OCI-LY7 (cell line): ENCODE data around the gene PTBP3. TPM values are rescaled to one million over a fixed set of nuclear protein-coding genes. Genes with fewer than 3 reads are reported as not detected.

Experiments
- BruUV-seq: library from RNA; stranded (reverse); fragments of 400-500 nt; replicated peaks from 2 replicates; lab custom pipeline; 2021; lab: Mats Ljungman, UMichigan
- CTCF ChIA-PET: fragments of 300-600 bp; sonication (Branson Sonifier 250); formaldehyde crosslinking; loops from one replicate; lab custom pipeline; 2022; ENCODE audit warnings: antibody characterized with exemption; ENCODE audit not compliant: unreplicated experiment; lab: Charles Lee
- POLR2A ChIA-PET: fragments of 300-600 bp; sonication (Branson Sonifier 250); formaldehyde crosslinking; loops from one replicate; lab custom pipeline; 2022; ENCODE audit warnings: antibody characterized with exemption; lab: Charles Lee
- DNase-seq: peaks from one replicate; pipeline ENCODE4 v3.0.0-alpha.2; 2015; ENCODE audit warnings: low spot score
- H2AFZ ChIP-seq: fragments of 200-600 bp; sonication (generic), shearing (Covaris generic); 2 replicates; pipeline ENCODE4 v1.6.1; 2014; ENCODE audit warnings: mild to moderate bottlenecking, antibody characterized with exemption, low read length, moderate library complexity
- H3K27ac ChIP-seq: fragments of 200-600 bp; sonication (generic); 2 replicates; pipeline ENCODE4 v1.5.1; 2014; ENCODE audit warnings: mixed run types, low read depth, mild to moderate bottlenecking, moderate library complexity, low read length, inconsistent platforms; ENCODE audit not compliant: poor library complexity, severe bottlenecking
- H3K36me3 ChIP-seq: fragments of 200-600 bp; sonication (generic); 2 replicates; pipeline ENCODE4 v1.6.1; 2014; ENCODE audit warnings: mild to moderate bottlenecking, antibody characterized with exemption, low read length, moderate library complexity, mixed read lengths; ENCODE audit not compliant: insufficient read depth
- H3K4me1 ChIP-seq: fragments of 200-600 bp; sonication (generic); 2 replicates; pipeline ENCODE4 v1.5.1; 2014; ENCODE audit warnings: mild to moderate bottlenecking, low read length; ENCODE audit not compliant: insufficient read depth, poor library complexity, severe bottlenecking
- H3K4me2 ChIP-seq: fragments of 200-600 bp; sonication (generic); 2 replicates; pipeline ENCODE4 v1.6.1; 2014; ENCODE audit warnings: mild to moderate bottlenecking, low read length
- H3K4me3 ChIP-seq: fragments of 200-600 bp; sonication (generic); 2 replicates; pipeline ENCODE4 v1.5.1; 2014; ENCODE audit warnings: mild to moderate bottlenecking, low read depth, low read length; ENCODE audit not compliant: poor library complexity, severe bottlenecking
- H3K79me2 ChIP-seq: fragments of 200-600 bp; sonication (generic); 2 replicates; pipeline ENCODE4 v1.6.1; 2016; ENCODE audit warnings: low read depth, mild to moderate bottlenecking, low read length, moderate library complexity, mixed read lengths; ENCODE audit not compliant: insufficient read depth
- H3K9me2 ChIP-seq: fragments of 200-600 bp; sonication (generic); 2 replicates; pipeline ENCODE4 v1.6.1; 2016; ENCODE audit warnings: mild to moderate bottlenecking, low read length, mixed read lengths; ENCODE audit not compliant: insufficient read depth
- H3K9me3 ChIP-seq: fragments of 200-600 bp; sonication (generic); 2 replicates; pipeline ENCODE4 v1.6.1; 2014; ENCODE audit warnings: mild to moderate bottlenecking, mixed run types, low read length, mixed read lengths
- H4K20me1 ChIP-seq: fragments of 200-600 bp; sonication (generic); 2 replicates; pipeline ENCODE4 v1.6.1; 2014; ENCODE audit warnings: mild to moderate bottlenecking, antibody characterized with exemption, low read length, moderate library complexity, mixed read lengths; ENCODE audit not compliant: insufficient read depth
- EZH2phosphoT487 ChIP-seq: fragments of 200-600 bp; sonication (generic); IDR thresholded peaks from 2 replicates; pipeline ENCODE4 v1.6.1; 2018; ENCODE audit warnings: low read depth, borderline replicate concordance, mild to moderate bottlenecking, mixed run types, antibody characterized with exemption, low read length, moderate library complexity, mixed read lengths
- intact Hi-C: fragments of 100-400 bp; cut with micrococcal nuclease; formaldehyde crosslinking; loops from one replicate; pipeline ENCODE4 v1.10.0; 2022; ENCODE audit not compliant: unreplicated experiment
- total RNA-seq, 2 experiments: library from RNA; depleted of rRNA in 1 of 2; stranded (reverse); fragments of >200 nt in 1 of 2; shearing (Covaris generic) in 1 of 2; gene quantifications; 2 replicates each; pipeline ENCODE4 v1.2.3, GENCODE V29; 2014 to 2022
- TF ChIP-seq, protein P1 (sequence below): fragments of 200-600 bp; sonication (generic); conservative IDR thresholded peaks from 2 replicates; pipeline ENCODE4 v1.5.1; 2014; ENCODE audit warnings: mild to moderate bottlenecking, antibody characterized with exemption, low read length, moderate library complexity, mixed read lengths

Gene PTBP3
- total RNA-seq, 2 experiments from 2014 or later: 38.1 to 98.2 TPM

DNA sequence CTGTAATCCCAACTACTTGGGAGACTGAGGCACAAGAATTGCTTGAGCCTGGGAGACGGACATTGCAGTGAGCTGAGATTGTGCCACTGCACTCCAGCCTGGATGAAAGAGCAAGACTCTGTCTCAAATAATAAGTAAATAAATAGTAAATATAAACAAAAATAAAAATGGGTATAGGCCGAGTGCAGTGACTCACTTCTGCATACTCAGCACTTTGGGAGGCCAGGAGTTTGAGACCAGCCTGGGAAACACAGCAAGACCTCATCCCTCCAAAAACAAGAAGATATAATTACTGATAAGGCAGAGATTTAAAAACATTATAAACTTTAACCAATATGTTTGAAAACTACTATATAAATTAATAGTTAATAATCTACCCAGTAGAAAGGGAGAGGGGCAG, 120.5 kb downstream of the PTBP3 start:
- CTCF ChIA-PET: no interaction called here
- no peaks in the 10 kb centered on the region for H3K9me2 ChIP-seq
- no peaks in the 10 kb centered on the region for H3K4me1 ChIP-seq
- TF ChIP-seq, protein P1, sequence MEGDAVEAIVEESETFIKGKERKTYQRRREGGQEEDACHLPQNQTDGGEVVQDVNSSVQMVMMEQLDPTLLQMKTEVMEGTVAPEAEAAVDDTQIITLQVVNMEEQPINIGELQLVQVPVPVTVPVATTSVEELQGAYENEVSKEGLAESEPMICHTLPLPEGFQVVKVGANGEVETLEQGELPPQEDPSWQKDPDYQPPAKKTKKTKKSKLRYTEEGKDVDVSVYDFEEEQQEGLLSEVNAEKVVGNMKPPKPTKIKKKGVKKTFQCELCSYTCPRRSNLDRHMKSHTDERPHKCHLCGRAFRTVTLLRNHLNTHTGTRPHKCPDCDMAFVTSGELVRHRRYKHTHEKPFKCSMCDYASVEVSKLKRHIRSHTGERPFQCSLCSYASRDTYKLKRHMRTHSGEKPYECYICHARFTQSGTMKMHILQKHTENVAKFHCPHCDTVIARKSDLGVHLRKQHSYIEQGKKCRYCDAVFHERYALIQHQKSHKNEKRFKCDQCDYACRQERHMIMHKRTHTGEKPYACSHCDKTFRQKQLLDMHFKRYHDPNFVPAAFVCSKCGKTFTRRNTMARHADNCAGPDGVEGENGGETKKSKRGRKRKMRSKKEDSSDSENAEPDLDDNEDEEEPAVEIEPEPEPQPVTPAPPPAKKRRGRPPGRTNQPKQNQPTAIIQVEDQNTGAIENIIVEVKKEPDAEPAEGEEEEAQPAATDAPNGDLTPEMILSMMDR: no peak
- TF ChIP-seq EZH2phosphoT487: no peak
- H4K20me1 ChIP-seq: no peaks in the 10 kb centered on the region
- peaks cover 34% of the 10 kb centered on the region for H3K36me3 ChIP-seq
- DNase-seq: no peak
- no peaks in the 10 kb centered on the region for H3K79me2 ChIP-seq
- no peak overlapping the region for H3K27ac ChIP-seq
- no peak overlapping the region for H3K4me3 ChIP-seq
- peaks cover 5% of the 10 kb centered on the region for H3K9me3 ChIP-seq
- POLR2A ChIA-PET: interaction anchor here (0.7 to 1.6 kb wide), 2 partner anchors 13 to 18 kb away, joined by 4 read pairs; no protein-coding TSS in a partner anchor
- no peak overlapping the region for H3K4me2 ChIP-seq
- no peak overlapping the region for H2AFZ ChIP-seq
- intact Hi-C loops: no loop called here
- BruUV-seq: no TSS peak

DNA sequence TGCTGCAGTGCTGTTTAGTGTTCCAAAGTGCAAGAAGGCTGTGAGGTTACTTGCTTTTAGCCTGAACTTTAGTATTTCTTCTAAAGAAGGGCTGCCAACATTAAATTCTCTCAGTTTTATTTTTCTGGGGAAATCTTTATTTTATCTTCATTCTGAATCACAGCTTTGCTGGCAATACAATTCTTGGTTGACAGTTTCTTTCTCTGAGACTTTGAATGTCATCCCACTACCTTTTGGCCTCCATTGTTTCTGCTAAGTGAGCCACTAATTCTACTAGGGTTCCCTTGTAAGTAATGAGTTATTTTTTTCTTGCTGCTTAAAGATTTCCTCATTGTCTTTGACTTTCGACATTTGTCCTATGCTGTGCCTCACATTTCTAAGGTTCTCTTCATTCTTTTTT, 126.0 kb downstream of the PTBP3 start:
- no TSS peak for BruUV-seq
- Histone ChIP-seq H3K9me3 (peaks cover 10% of the 10 kb centered on the region), H2AFZ (no peak overlapping the region), H3K4me2 (no peak overlapping the region), H3K4me3 (no peak overlapping the region), H3K79me2 (no peaks in the 10 kb centered on the region), H3K27ac (no peak overlapping the region), H4K20me1 (no peaks in the 10 kb centered on the region), H3K36me3 (peaks cover 33% of the 10 kb centered on the region), H3K4me1 (no peaks in the 10 kb centered on the region), H3K9me2 (no peaks in the 10 kb centered on the region)
- TF ChIP-seq, protein P1: no peak
- no peak for TF ChIP-seq EZH2phosphoT487
- no peak for DNase-seq
- intact Hi-C loops: no loop called here
- CTCF ChIA-PET: interaction anchor here (0.6 kb wide), 1 partner anchor 126 kb away, joined by 3 read pairs; the partner anchor contains the start of gene PTBP3
- POLR2A ChIA-PET: no interaction called here

DNA sequence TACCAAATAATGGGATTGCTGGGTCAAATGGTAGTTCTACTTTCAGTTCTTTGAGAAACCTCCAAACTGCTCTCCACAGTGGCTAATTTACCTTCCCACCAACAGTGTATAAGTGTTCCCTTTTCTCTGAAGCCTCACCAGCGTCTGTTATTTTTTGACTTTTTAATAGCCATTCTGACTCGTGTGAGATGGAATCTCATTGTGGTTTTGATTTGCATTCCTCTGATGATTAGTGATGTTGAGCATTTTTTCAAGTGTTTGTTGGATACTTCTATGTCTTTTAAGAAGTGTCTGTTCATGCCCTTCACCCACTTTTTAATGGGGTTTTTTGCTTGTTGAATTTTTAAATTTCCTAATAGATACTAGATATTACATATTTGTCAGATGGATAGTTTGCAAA, 129.9 kb downstream of the PTBP3 start:
- ChIA-PET POLR2A (no interaction called here), CTCF (no interaction called here)
- Histone ChIP-seq H3K36me3 (peaks cover 18% of the 10 kb centered on the region), H3K27ac (no peak overlapping the region), H3K9me2 (no peaks in the 10 kb centered on the region), H3K79me2 (no peaks in the 10 kb centered on the region), H3K9me3 (peaks cover 10% of the 10 kb centered on the region), H3K4me1 (no peaks in the 10 kb centered on the region), H4K20me1 (no peaks in the 10 kb centered on the region), H3K4me2 (no peak overlapping the region), H3K4me3 (no peak overlapping the region), H2AFZ (no peak overlapping the region)
- BruUV-seq: no TSS peak
- intact Hi-C loops: no loop called here
- no peak for TF ChIP-seq EZH2phosphoT487
- TF ChIP-seq, protein P1: no peak
- DNase-seq: no peak
